Measurements from ENCODE around the gene POLR1E.

Gene POLR1E

DNA sequence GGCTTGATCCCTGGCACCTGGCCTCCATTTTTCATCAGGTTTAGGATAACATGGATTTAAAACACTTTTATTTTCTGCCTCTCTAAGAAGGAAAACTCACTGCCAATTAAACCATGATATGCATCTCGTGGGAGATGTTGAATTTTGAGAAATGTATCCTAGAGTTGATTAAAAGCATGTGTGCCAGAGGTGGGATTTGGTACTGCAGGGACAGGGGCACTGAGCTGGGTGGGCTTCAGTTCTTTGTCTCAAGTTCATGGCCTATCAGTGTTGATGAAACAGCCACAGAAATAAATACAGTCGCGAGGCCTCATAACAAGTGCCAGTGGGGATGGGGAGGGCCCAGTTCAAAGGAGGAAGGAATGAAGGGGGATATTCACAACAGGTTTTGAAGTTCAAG lies 34.9 kb downstream of the POLR1E start:
- no peak overlapping the region for H3K27ac ChIP-seq (ENCODE audit: low read depth, low read length)
- H3K9me2 ChIP-seq (replicated peaks; ENCODE audit: control insufficient read depth, low read length): no peaks in the 10 kb centered on the region
- H3K4me3 ChIP-seq (ENCODE audit: low read length): no peak overlapping the region
- TF ChIP-seq, protein P1, sequence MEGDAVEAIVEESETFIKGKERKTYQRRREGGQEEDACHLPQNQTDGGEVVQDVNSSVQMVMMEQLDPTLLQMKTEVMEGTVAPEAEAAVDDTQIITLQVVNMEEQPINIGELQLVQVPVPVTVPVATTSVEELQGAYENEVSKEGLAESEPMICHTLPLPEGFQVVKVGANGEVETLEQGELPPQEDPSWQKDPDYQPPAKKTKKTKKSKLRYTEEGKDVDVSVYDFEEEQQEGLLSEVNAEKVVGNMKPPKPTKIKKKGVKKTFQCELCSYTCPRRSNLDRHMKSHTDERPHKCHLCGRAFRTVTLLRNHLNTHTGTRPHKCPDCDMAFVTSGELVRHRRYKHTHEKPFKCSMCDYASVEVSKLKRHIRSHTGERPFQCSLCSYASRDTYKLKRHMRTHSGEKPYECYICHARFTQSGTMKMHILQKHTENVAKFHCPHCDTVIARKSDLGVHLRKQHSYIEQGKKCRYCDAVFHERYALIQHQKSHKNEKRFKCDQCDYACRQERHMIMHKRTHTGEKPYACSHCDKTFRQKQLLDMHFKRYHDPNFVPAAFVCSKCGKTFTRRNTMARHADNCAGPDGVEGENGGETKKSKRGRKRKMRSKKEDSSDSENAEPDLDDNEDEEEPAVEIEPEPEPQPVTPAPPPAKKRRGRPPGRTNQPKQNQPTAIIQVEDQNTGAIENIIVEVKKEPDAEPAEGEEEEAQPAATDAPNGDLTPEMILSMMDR (IDR thresholded peaks at IDR 0.05; ENCODE audit: low read depth, low read length, poor library complexity, severe bottlenecking): no peak
- TF ChIP-seq EZH2phosphoT487 (IDR thresholded peaks at IDR 0.05; ENCODE audit: borderline replicate concordance, low read length): no peak
- H3K9me3 ChIP-seq (ENCODE audit: control insufficient read depth, insufficient read depth, low read length): no peaks in the 10 kb centered on the region
- no peak overlapping the region for H3K4me2 ChIP-seq (ENCODE audit: low read length)
- no peaks in the 10 kb centered on the region for H4K20me1 ChIP-seq (ENCODE audit: control insufficient read depth, insufficient read depth, low read depth, low read length)
- H3K27me3 ChIP-seq (ENCODE audit: control insufficient read depth, low read length): no peaks in the 10 kb centered on the region
- no peaks in the 10 kb centered on the region for H3K4me1 ChIP-seq (ENCODE audit: control insufficient read depth, low read length)
- no peaks in the 10 kb centered on the region for H3K79me2 ChIP-seq (ENCODE audit: control insufficient read depth, low read length)
- no peaks in the 10 kb centered on the region for H3F3A ChIP-seq (ENCODE audit: control insufficient read depth, insufficient read depth)
- peaks cover 9% of the 10 kb centered on the region; the same call in 1 of the 2 replicates for H3K36me3 ChIP-seq (ENCODE audit: control insufficient read depth, low read length)

- no peaks in the 10 kb centered on the region for H4K20me1 ChIP-seq (ENCODE audit: control insufficient read depth, insufficient read depth, low read depth, low read length)
- no peak overlapping the region for H3K4me2 ChIP-seq (ENCODE audit: low read length)
- H3K9me2 ChIP-seq (replicated peaks; ENCODE audit: control insufficient read depth, low read length): no peaks in the 10 kb centered on the region
- no peak overlapping the region for H3K27ac ChIP-seq (ENCODE audit: low read depth, low read length)
- H3K36me3 ChIP-seq (ENCODE audit: control insufficient read depth, low read length): peaks cover 9% of the 10 kb centered on the region; the same call in 1 of the 2 replicates
- H3K9me3 ChIP-seq (ENCODE audit: control insufficient read depth, insufficient read depth, low read length): no peaks in the 10 kb centered on the region
- no peaks in the 10 kb centered on the region for H3K4me1 ChIP-seq (ENCODE audit: control insufficient read depth, low read length)
- H3F3A ChIP-seq (ENCODE audit: control insufficient read depth, insufficient read depth): no peaks in the 10 kb centered on the region
- no peak for TF ChIP-seq EZH2phosphoT487 (IDR thresholded peaks at IDR 0.05; ENCODE audit: borderline replicate concordance, low read length)
- TF ChIP-seq, protein P1 (IDR thresholded peaks at IDR 0.05; ENCODE audit: low read depth, low read length, poor library complexity, severe bottlenecking): no peak
- H3K79me2 ChIP-seq (ENCODE audit: control insufficient read depth, low read length): no peaks in the 10 kb centered on the region
- H3K27me3 ChIP-seq (ENCODE audit: control insufficient read depth, low read length): no peaks in the 10 kb centered on the region
- no peak overlapping the region for H3K4me3 ChIP-seq (ENCODE audit: low read length)
Measured at GRCh38 chr9:37521111-37521510, 35.4 kb downstream of the POLR1E start.

DNA sequence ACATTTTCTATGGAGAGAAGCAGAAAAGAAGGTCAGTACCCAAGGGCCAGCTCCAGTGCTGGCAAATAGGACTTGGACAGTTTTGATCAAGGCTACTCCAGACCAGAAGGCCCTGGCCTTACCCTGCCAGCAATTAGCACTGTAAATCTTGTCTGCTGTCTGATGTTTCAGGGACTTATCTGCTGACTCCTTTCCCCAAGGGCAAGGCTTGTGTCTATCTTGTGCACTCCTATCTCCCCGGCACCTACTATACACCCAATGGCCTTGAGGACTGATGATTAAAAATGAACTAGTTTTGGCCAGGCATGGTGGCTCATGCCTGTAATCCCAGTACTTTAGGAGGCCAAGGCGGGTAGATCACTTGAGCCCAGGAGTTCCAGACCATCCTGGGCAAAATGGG lies 37.2 kb downstream of the POLR1E start:
- no peaks in the 10 kb centered on the region for H3K4me1 ChIP-seq (ENCODE audit: control insufficient read depth, low read length)
- no peak overlapping the region for H3K4me3 ChIP-seq (ENCODE audit: low read length)
- TF ChIP-seq EZH2phosphoT487 (IDR thresholded peaks at IDR 0.05; ENCODE audit: borderline replicate concordance, low read length): no peak
- TF ChIP-seq, protein P1 (IDR thresholded peaks at IDR 0.05; ENCODE audit: low read depth, low read length, poor library complexity, severe bottlenecking): no peak
- no peak overlapping the region for H3K27ac ChIP-seq (ENCODE audit: low read depth, low read length)
- no peaks in the 10 kb centered on the region for H3K27me3 ChIP-seq (ENCODE audit: control insufficient read depth, low read length)
- no peaks in the 10 kb centered on the region for H3F3A ChIP-seq (ENCODE audit: control insufficient read depth, insufficient read depth)
- H3K4me2 ChIP-seq (ENCODE audit: low read length): no peak overlapping the region
- H3K36me3 ChIP-seq (ENCODE audit: control insufficient read depth, low read length): peaks cover 14% of the 10 kb centered on the region; the same call in 1 of the 2 replicates
- H3K9me3 ChIP-seq (ENCODE audit: control insufficient read depth, insufficient read depth, low read length): no peaks in the 10 kb centered on the region
- H4K20me1 ChIP-seq (ENCODE audit: control insufficient read depth, insufficient read depth, low read depth, low read length): no peaks in the 10 kb centered on the region
- no peaks in the 10 kb centered on the region for H3K9me2 ChIP-seq (replicated peaks; ENCODE audit: control insufficient read depth, low read length)
- H3K79me2 ChIP-seq (ENCODE audit: control insufficient read depth, low read length): no peaks in the 10 kb centered on the region
